Measurements from ENCODE around the gene MYO1E.

The MYO1E gene

DNA sequence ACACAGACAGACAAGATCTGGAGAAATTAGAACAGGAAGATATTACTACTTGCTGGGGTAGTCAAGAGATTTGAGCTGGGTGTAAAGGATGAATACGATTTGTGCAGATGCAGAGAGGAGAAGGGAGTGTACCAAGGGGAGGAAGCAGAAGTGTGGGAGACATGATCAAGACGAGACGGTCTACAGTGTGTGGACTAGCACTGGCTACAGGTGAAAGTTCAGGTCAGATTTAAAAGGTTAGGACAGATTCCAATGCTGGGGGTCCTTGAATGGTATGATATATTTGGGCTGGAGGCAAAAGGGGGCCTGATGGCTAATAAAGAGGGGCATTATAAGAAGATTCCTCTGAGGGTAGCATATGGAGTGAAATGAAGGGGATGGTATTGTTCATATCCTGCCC lies 154.0 kb downstream of the MYO1E start:
- TF ChIP-seq, protein P1, sequence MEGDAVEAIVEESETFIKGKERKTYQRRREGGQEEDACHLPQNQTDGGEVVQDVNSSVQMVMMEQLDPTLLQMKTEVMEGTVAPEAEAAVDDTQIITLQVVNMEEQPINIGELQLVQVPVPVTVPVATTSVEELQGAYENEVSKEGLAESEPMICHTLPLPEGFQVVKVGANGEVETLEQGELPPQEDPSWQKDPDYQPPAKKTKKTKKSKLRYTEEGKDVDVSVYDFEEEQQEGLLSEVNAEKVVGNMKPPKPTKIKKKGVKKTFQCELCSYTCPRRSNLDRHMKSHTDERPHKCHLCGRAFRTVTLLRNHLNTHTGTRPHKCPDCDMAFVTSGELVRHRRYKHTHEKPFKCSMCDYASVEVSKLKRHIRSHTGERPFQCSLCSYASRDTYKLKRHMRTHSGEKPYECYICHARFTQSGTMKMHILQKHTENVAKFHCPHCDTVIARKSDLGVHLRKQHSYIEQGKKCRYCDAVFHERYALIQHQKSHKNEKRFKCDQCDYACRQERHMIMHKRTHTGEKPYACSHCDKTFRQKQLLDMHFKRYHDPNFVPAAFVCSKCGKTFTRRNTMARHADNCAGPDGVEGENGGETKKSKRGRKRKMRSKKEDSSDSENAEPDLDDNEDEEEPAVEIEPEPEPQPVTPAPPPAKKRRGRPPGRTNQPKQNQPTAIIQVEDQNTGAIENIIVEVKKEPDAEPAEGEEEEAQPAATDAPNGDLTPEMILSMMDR (IDR thresholded peaks at IDR 0.05; ENCODE audit: low read depth, low read length, missing control alignments): no peak
- H3K4me3 ChIP-seq (ENCODE audit: low read depth, low read length): no peak overlapping the region
- DNase-seq (ENCODE audit: low read depth): no peak

DNA sequence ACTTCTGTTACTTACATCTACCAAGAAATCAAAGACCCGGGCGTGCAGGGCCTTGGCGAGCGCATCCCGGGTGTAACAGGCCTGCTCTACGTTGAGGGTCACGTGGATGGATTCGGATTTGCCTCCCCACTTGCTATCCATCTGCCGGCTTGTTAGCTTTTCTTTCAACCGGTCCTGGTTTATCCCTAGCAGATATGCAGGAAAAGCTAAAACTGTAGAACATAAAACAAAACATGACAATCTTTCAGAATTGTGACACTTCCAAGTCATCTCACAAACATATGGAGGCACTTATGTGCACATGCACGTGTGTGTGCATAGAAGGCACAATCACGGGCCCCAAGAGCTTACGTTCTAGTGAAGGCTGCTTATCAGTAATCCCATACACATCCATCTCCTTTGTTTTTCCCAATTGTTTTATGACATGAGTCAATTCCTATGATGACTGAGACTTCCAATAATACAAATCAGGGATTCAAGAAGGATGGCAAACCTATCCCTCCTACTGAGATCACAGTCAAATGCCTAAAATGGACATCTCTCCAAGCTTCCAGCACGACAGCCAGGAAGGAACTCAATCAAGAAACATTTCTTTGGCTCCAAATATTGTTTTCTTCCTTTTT lies 154.7 kb downstream of the MYO1E start:
- TF ChIP-seq, protein P1 (IDR thresholded peaks at IDR 0.05; ENCODE audit: low read depth, low read length, missing control alignments): no peak
- no peak for DNase-seq (ENCODE audit: low read depth)
- no peak overlapping the region for H3K4me3 ChIP-seq (ENCODE audit: low read depth, low read length)

DNA sequence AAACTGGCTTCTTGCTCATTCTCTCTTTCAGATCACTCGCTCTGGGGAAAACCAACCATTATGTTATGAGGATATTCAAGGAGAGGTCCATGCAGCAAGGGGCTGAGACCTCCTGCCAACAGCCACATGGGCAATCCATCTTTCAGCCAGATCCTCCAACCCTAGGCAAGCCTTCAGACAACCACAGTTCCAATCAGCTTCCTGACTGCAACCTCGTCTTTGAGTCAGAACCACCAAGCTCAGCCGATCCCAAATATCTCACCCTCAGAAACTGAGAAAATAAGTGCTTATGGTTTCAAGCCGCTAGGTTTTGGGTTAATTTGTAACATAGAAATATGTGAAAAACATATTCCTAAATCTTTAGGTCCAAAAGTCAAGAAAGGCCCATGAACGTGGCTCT lies 155.8 kb downstream of the MYO1E start:
- TF ChIP-seq, protein P1 (IDR thresholded peaks at IDR 0.05; ENCODE audit: low read depth, low read length, missing control alignments): no peak
- no peak for DNase-seq (ENCODE audit: low read depth)
- H3K4me3 ChIP-seq (ENCODE audit: low read depth, low read length): no peak overlapping the region

DNA sequence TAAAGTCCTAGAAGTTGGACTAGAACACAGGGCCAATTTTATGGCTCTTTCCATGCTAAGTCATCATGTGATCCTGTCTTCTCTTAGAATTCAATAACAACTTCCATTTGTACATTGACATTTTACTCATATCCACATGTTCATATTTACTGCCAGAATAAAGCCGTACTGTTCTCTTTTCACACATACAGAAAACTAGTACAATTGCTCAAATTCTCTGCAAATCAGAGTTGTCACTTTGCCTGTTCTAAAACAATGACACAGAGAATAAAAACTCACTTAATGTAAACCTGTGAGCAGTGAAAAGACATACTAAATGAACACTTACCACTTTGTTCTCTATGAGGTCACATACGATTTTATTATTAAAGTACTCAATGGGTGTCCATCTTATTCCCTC lies 162.5 kb downstream of the MYO1E start:
- TF ChIP-seq, protein P1 (IDR thresholded peaks at IDR 0.05; ENCODE audit: low read depth, low read length, missing control alignments): no peak
- no peak for DNase-seq (ENCODE audit: low read depth)

DNA sequence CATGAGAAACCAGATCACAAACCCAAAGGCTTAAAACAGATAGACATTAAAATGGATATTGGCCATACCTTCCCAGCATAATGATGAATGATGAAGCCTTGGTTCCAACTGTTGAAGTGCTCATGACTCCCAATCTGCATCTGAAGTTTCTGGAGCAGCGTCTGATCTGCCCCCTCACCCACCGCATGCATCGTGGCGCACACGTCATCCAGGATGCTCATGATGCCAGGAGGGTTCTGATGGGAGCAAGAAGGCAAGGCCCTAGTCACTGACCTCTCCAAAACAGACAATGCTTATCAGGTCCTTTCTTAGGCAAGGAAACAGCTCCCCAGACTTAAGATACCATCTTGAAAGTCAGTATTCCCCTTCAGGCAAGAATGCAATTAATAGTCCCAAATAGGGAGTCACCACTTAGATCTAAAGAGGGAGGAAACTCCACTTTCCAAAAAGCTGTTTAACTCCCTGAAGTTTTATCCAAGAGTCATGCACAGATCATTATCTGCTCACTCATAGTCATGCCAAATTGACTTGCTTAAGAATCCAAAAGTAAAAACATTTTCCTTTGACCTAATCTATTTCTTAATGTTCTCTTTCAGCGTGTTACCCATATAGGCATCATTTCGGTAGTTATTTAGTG lies 163.9 kb downstream of the MYO1E start:
- H3K4me3 ChIP-seq (ENCODE audit: low read depth, low read length): no peak overlapping the region
- TF ChIP-seq, protein P1 (IDR thresholded peaks at IDR 0.05; ENCODE audit: low read depth, low read length, missing control alignments): no peak
- no peak for DNase-seq (ENCODE audit: low read depth)

More for the DNA sequence above, 162.5 kb downstream of the MYO1E start:
- H3K4me3 ChIP-seq (ENCODE audit: low read depth, low read length): no peak overlapping the region

DNA sequence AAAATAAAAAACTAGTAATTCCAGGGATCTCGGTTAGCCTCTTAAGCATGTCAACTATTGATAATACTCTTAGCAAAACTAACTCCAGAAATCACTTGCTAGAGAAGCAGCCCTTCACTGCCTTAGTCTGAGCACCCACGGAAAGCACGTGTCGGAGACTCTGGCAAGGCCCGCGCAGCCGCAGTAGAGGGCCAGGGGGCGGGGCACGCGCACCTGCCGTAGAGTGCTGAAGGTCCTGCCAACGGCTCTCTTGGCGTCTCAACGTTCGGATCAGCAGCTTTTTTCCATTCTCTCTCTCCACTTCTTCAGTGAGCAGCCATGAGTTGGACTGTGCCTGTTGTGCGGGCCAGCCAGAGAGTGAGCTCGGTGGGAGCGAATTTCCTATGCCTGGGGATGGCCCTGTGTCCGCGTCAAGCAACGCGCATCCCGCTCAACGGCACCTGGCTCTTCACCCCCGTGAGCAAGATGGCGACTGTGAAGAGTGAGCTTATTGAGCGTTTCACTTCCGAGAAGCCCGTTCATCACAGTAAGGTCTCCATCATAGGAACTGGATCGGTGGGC lies 166.0 kb downstream of the MYO1E start, which contains the start of gene LDHAL6B:
Gene LDHAL6B, plus strand, starts transcription at position 221 of the 561 bp plus-strand sequence. Its CDS starts 98 bp downstream, at position 319.
- no peak within 1 kb of the TSS for H3K4me3 ChIP-seq (ENCODE audit: low read depth, low read length)
- no peak for DNase-seq (ENCODE audit: low read depth)
- TF ChIP-seq, protein P1 (IDR thresholded peaks at IDR 0.05; ENCODE audit: low read depth, low read length, missing control alignments): no peak
